Tibial artery (tissue), 4 donors: ENCODE results near the gene CENPF.

Experiments
- DNase-seq, 2 donors: peaks; one replicate each; pipeline ENCODE4 v3.0.0-alpha.2; 2019
- H3K27ac ChIP-seq, 2 donors: fragments of 200-600 bp; sonication (generic) in 1 of 2; 1 replicate in 1 of 2; 2 replicates in 1 of 2; pipeline ENCODE4 v1.5.1; 2018 to 2019; ENCODE audit warnings: mild to moderate bottlenecking in 1 of 2
- H3K27me3 ChIP-seq, 2 donors: fragments of 200-600 bp; sonication (generic) in 1 of 2; one replicate each; pipeline versions ENCODE4 v1.5.1 to v1.6.0; 2016 to 2019
- H3K36me3 ChIP-seq, 3 donors: fragments of 200-600 bp; sonication (generic) in 2 of 3; one replicate each; pipeline ENCODE4 v1.5.1; 2016 to 2019; ENCODE audit warnings: mild to moderate bottlenecking in 2 of 3
- H3K4me1 ChIP-seq, 4 donors: fragments of 200-600 bp; sonication (generic) in 2 of 4; 1 replicate in 3 of 4; 2 replicates in 1 of 4; pipeline ENCODE4 v1.5.1; 2016 to 2019
- H3K4me3 ChIP-seq, 2 donors: fragments of 200-600 bp; sonication (generic) in 1 of 2; 1 replicate in 1 of 2; 2 replicates in 1 of 2; pipeline ENCODE4 v1.5.1; 2018 to 2019; ENCODE audit warnings: mild to moderate bottlenecking in 2 of 2
- H3K9me3 ChIP-seq, 3 donors: fragments of 200-600 bp; sonication (generic) in 1 of 3; one replicate each; pipeline ENCODE4 v1.5.1; 2016 to 2019
- intact Hi-C: fragments of 100-400 bp; cut with DNase I; formaldehyde crosslinking; loops from one replicate; pipeline ENCODE4 v1.15.0; 2023; ENCODE audit warnings: low total_unique reads
- TF ChIP-seq, protein P1 (sequence below), 2 experiments: fragments of 200-600 bp in 1 of 2; fragments of 450-650 bp in 1 of 2; IDR thresholded peaks; one replicate each; pipeline ENCODE4 v1.5.1; 2017 to 2019; ENCODE audit warnings: antibody characterized with exemption in 2 of 2, mild to moderate bottlenecking in 1 of 2, moderate library complexity in 1 of 2

The CENPF gene

DNA sequence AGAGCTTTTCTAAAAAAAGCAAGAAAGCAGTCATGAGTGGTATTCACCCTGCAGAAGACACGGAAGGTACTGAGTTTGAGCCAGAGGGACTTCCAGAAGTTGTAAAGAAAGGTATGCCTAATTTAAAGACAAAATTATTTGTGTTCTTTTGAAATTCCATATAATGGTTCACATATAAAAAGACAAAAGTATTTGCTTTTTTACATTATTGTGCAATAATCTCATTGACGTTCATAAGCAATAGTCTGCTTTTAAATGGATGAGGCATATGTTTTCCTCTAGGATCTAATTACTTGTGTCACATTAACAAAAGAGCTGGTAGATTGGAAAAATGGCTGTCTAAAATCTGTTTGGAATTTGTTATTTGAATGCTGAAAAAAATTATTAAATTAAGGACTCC is 54.3 kb downstream of the CENPF start:
- H3K36me3 ChIP-seq, result no peaks in the 10 kb centered on the region
- no peaks in the 10 kb centered on the region for H3K9me3 ChIP-seq
- no peak for DNase-seq
- intact Hi-C loops, result no loop called here
- H3K27ac ChIP-seq, result no peak overlapping the region
- H3K27me3 ChIP-seq, result no peaks in the 10 kb centered on the region
- H3K4me3 ChIP-seq, result no peak overlapping the region
- TF ChIP-seq, protein P1, sequence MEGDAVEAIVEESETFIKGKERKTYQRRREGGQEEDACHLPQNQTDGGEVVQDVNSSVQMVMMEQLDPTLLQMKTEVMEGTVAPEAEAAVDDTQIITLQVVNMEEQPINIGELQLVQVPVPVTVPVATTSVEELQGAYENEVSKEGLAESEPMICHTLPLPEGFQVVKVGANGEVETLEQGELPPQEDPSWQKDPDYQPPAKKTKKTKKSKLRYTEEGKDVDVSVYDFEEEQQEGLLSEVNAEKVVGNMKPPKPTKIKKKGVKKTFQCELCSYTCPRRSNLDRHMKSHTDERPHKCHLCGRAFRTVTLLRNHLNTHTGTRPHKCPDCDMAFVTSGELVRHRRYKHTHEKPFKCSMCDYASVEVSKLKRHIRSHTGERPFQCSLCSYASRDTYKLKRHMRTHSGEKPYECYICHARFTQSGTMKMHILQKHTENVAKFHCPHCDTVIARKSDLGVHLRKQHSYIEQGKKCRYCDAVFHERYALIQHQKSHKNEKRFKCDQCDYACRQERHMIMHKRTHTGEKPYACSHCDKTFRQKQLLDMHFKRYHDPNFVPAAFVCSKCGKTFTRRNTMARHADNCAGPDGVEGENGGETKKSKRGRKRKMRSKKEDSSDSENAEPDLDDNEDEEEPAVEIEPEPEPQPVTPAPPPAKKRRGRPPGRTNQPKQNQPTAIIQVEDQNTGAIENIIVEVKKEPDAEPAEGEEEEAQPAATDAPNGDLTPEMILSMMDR (IDR thresholded peaks at IDR 0.05), result no peak
- H3K4me1 ChIP-seq, result no peaks in the 10 kb centered on the region

DNA sequence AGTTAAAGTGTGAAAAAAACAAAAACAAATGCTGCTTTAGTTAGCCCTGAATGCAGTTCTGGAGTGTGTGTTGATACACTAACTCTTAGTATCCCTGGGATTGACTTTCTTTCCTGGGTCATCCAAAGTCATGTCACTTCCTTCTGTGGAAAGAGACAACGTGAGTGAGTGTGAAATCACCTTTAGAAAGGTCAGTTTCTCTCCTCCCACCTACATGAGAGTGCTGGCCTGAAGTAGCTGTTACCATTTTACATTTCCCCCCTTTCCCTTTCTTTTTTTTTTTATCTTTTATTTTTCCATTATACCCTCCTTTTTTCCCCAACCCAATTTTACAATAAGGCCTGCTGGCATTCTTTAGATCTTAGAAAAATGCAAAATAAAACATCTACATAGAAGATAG is 55.2 kb downstream of the CENPF start:
- Histone ChIP-seq H3K27ac (no peak overlapping the region), H3K36me3 (no peaks in the 10 kb centered on the region), H3K4me3 (no peak overlapping the region), H3K4me1 (no peaks in the 10 kb centered on the region), H3K9me3 (no peaks in the 10 kb centered on the region), H3K27me3 (no peaks in the 10 kb centered on the region)
- intact Hi-C loops, result no loop called here
- TF ChIP-seq, protein P1 (IDR thresholded peaks at IDR 0.05), result no peak
- DNase-seq, result no peak

DNA sequence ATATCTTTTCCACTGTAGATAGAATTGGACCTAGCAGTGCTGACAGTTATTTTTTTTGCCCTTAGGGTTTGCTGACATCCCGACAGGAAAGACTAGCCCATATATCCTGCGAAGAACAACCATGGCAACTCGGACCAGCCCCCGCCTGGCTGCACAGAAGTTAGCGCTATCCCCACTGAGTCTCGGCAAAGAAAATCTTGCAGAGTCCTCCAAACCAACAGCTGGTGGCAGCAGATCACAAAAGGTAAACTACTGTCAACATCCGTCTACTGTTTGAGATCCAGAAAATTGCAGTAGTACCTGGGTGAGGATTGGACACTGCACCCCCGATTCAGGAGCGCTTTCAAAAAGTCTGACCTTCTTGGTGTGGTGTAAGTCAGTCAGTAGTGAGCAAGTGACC is 55.8 kb downstream of the CENPF start:
- H3K4me3 ChIP-seq, result no peak overlapping the region
- no peak for DNase-seq
- H3K4me1 ChIP-seq, result no peaks in the 10 kb centered on the region
- H3K9me3 ChIP-seq, result no peaks in the 10 kb centered on the region
- no peaks in the 10 kb centered on the region for H3K36me3 ChIP-seq
- intact Hi-C loops, result no loop called here
- H3K27ac ChIP-seq, result no peak overlapping the region
- no peaks in the 10 kb centered on the region for H3K27me3 ChIP-seq
- TF ChIP-seq, protein P1 (IDR thresholded peaks at IDR 0.05), result no peak

DNA sequence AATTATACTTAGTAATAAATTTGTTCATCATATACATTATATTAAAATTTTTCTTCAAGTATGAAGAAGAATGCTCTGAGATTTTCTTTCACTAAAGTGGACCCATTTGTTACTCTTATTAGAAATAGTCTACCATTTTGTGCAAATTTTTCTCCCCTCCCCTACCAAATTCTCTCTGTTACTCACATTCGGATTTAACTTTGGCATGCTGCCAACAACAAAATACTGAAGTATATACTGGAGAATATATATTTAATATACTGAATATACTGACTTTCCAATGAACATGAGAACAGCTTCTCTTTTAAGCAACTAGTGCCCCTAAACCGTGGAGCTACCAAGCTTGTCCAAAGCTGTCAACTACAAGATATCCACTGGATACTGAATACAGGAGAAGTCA is 57.2 kb downstream of the CENPF start:
- intact Hi-C loops, result no loop called here
- no peaks in the 10 kb centered on the region for H3K9me3 ChIP-seq
- TF ChIP-seq, protein P1 (IDR thresholded peaks at IDR 0.05), result no peak

DNA sequence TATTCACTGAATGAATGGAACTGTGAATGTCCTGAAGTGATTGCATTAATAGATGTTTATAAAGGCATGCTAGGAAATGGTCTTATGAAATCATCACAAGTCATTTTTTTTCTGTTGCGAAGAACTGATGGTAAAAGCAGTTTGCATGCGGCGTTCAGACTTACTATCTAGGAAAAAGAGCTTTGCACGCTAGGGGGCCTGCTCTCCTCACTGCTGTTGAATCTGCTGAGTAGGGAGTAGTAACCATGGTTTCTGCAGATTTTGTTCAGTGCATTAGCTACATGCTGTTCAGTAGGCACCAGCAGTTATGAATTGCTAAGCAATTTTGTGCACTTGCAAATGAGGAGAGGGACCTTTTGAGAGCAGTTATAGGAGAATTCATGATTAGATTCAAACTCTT is 57.9 kb downstream of the CENPF start:
- no peak overlapping the region for H3K27ac ChIP-seq
- TF ChIP-seq, protein P1 (IDR thresholded peaks at IDR 0.05), result no peak
- no peaks in the 10 kb centered on the region for H3K4me1 ChIP-seq
- H3K27me3 ChIP-seq, result no peaks in the 10 kb centered on the region
- no peak overlapping the region for H3K4me3 ChIP-seq
- no peak for DNase-seq
- H3K36me3 ChIP-seq, result no peaks in the 10 kb centered on the region
- no peaks in the 10 kb centered on the region for H3K9me3 ChIP-seq
- intact Hi-C loops, result no loop called here

More for the DNA sequence above, 57.2 kb downstream of the CENPF start:
- Histone ChIP-seq H3K27me3 (no peaks in the 10 kb centered on the region), H3K36me3 (no peaks in the 10 kb centered on the region), H3K4me3 (no peak overlapping the region), H3K27ac (no peak overlapping the region), H3K4me1 (no peaks in the 10 kb centered on the region)
- no peak for DNase-seq

DNA sequence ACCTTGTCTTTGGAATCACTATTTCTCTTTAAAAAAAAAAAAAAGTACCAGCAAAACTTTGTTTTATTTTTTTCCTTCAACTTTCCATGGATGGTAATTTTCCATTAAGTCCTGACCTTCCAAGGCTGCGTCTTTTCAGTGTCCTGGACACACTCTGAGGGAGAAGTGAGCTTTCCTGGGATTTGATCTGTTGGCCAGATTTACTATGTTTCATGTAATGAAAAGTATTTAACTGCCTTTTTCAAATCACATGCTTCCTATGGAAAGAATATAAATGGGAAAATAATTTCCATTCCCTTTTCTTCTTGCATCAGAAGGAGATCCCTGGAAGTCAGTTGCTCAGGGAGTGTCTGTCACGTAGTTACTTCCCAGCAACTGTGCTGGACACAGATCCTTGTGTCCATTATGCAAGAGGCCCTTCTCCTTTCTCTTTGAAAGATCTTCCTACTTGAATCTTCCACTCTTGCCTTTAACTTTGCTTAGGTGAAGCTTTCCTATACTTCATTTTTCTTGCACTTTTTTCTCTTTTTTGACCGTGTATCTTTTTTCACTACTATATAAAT is 59.3 kb downstream of the CENPF start:
- Histone ChIP-seq H3K4me3 (no peak overlapping the region), H3K4me1 (no peaks in the 10 kb centered on the region), H3K9me3 (no peaks in the 10 kb centered on the region), H3K36me3 (no peaks in the 10 kb centered on the region), H3K27me3 (no peaks in the 10 kb centered on the region), H3K27ac (no peak overlapping the region)
- DNase-seq, result no peak
- TF ChIP-seq, protein P1 (IDR thresholded peaks at IDR 0.05), result no peak
- intact Hi-C loops, result no loop called here
